GM21528 (cell line): ENCODE results near the gene CLEC2A.
"Not testable (repeated sequence)": the region's sequence is repeated elsewhere in the genome, so short reads cannot be mapped to it uniquely, and the experiment has no call there.

Experiments
- ATAC-seq: cut with Tn5 transposase; IDR thresholded peaks from one replicate; pipeline ENCODE4 v1.9.1; 2021; ENCODE audit warnings: mild to moderate bottlenecking, moderate library complexity; ENCODE audit not compliant: unreplicated experiment, low FRiP score

Gene CLEC2A, protein sequence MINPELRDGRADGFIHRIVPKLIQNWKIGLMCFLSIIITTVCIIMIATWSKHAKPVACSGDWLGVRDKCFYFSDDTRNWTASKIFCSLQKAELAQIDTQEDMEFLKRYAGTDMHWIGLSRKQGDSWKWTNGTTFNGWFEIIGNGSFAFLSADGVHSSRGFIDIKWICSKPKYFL

DNA sequence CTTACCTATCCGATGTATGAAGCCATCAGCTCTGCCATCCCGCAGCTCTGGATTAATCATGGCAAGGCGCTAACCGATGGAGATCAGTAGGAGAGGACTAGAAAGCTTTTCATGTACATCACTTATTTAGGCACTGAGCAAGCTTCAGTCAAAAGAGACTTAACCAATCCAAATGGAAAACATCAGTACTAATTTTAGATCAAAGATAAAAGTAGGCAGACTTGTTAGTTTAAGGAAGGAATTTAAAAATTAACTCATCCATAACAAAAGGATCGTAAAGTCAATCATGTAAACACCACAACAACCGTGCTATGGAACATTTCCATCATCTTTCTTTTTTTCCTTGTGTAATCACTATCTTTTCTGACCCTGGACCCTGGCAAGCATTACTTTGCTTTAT, at the start of gene CLEC2A:
TSS of gene CLEC2A (minus strand) at position 101 of the 400 bp plus-strand sequence. CDS start at position 60, 41 bp downstream.
- no peak for ATAC-seq

DNA sequence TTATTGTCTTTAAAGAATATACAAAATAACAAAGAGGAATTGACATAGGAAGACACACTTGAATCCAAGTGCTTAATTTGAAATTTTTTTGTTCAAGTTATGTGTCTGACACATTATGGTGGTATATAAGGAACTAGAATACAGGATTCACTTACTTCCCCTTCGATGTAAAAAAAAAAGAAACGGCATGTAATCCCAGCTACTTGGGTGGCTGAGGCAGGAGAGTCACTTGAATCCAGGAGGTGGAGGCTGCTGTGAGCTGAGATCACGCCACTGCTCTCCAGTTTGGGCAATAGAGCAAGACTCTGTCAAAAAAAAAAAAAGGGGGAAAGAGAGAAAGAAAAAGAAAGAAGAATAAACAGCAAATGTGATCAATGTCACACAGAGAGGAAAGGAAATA, 48.0 kb upstream of the CLEC2A start:
- no peak for ATAC-seq

DNA sequence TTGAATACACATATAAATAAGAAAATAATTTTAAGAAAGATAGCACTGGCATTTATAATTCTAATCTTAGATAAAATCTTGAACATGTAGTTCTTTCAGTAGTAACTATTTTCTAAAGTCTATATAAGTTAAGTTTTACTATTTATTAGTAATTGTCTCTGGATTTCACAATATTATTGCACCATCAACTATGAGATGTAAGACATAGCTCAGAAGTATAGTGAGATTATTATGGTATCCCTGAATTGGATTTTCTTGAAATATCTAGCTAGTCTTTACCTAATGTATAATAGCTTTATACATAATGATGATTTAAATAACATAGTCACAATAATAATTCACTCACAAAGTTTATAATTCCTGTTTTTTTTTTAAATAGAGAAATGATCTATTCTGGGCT, 45.7 kb upstream of the CLEC2A start:
- ATAC-seq = no peak

DNA sequence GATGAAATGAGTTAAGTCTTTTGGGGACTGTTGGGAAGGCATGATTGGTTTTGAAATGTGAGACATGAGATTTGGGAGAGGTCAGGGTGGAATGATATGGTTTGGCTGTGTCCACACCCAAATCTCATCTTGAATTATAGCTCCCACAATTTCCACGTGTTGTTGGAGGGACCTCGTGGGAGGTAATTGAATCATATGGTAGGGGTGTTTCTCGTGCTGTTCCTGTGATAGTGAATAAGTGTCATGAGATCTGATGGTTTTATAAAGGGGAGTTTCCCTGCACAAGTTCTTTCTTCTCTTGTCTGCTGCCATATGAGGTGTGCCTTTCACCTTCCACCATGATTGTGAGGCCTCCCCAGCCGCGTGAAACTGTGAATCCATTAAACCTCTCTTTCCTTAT, 44.5 kb upstream of the CLEC2A start:
- not testable (repeated sequence) for ATAC-seq

DNA sequence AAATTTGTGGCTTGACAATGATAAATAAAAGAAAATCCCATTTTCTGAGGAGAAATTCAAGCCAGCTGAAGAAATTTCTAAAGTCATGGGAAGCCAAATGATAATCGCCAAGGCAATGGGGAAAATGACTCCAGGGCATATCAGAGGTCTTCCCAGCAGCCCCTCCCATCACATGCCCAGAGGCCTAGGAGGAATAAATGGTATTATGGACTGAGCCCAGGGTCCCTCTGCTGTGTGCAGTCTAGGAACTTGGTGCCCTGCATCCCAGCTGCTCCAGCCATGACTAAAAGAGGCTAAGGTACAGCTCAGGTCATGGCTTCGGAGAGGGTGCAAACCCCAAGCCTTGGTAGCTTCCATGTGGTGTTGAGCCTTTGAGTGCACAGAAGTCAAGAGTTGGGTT, 43.4 kb upstream of the CLEC2A start:
- no peak for ATAC-seq

DNA sequence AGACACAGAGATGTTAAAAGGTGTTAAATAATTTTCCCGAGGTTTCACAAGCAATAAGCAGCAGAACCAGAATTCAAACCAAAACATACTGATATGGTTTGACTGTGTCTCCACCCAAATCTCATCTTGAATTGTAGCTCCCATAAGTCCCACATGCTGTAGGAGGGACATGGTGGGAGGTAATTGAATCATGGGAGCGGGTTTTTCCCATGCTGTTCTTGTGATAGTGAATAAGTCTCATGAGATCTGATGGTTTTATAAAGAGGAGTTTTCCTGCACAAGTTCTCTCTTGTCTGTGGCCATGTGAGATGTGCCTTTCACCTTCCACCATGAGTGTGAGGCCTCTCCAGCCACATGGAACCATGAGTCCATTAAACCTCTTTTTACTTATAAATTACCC, 42.6 kb upstream of the CLEC2A start:
- not testable (repeated sequence) for ATAC-seq

DNA sequence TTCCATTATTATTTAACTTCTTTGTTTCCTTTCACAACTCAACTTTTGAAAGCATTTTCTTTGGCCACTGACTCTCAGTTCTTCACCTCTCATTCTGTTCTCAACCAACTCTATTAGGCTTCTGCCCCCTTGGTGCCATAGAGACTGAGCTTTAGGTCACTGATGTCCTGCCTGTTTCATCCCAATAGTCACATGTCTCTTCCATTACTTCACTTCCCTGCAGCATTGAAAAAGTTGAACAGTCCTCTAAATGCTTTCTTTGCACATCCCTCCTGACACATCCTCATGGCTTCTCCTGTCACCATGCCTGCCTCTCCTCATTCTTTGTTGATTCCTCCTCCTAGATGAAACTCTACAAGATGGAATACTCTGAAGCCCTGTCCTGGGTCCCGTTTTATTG, 41.8 kb upstream of the CLEC2A start:
- ATAC-seq = no peak

DNA sequence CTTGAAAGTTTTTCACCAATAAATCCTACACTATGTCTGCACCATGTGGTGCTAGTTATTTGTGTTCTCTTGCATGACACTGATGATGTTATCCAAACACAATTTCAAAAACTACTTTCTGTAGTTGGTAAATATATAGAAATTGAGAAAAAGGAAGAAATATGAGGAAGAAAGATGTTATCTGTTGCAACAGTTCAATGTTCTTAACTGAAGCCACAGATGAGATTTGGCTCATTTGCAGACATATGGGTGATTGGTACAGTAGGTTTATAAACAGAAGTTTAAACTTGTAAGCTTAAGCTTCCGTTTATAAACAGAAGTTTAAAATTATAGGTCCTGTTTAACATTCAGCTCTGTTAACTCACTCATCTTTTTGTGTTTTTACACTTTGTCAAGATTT, 39.0 kb upstream of the CLEC2A start, which contains the start of gene CLEC12A:
TSS of gene CLEC12A (plus strand) at position 229 of the 400 bp plus-strand sequence. CDS start 188 bp downstream, outside the sequence.
- ATAC-seq = no peak

DNA sequence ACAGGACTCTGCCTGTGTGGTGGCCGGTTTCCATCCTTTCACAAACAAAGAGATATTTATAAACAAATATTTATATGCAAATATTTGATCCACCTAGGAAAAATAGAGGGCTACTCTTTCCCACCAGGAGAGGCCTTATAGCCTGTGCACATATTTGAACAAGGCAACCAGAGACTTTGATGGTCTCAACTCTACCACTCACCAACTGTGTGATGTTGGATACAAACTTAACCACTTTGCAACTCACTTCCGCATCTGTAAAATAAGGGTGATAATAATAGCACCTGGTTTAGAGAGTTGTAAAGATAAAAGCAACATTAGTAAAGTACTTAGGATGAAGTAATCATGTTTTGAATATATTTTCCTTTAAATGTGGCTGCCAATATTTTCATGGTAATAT, 37.5 kb upstream of the CLEC2A start:
- no peak for ATAC-seq

DNA sequence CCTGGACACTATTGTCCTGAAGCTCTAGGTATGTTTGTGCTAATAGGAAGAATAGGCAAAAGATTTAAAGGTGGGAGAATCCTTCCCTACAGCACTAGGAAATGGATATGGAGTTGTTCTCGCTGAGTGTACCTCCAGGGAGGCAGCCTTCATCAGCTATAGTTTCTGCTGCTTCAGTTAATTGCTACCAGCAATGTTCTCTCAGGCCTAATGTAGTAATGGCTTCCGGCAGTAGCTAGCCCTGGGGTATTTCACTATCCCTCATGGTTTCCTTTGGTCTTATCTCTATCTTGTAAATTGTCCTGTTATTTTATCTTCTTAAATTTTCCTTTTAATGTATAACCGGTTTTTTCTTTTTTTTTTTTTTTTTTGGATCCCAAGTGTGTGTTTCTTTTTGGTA, 29.7 kb upstream of the CLEC2A start:
- no peak for ATAC-seq

DNA sequence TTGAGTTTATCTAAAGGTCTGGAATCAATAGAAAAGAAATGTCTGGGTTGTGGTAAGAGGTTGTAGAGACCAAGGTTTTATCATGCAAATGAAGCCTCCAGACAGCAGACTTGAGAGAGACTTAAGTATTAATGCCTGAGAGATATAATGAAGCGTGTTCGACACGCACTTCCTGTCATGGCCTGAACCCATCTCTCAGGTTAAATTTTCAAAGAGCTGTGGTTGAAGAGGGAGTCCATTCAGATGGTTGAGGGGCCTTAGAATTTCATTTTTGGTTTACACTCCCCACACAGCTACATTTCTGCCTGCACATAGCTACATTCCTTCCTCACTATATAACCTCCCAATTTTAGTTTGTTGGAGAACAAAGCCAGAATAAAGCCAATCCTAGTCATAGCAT, 28.9 kb upstream of the CLEC2A start:
- peak; percentile 74 for ATAC-seq

DNA sequence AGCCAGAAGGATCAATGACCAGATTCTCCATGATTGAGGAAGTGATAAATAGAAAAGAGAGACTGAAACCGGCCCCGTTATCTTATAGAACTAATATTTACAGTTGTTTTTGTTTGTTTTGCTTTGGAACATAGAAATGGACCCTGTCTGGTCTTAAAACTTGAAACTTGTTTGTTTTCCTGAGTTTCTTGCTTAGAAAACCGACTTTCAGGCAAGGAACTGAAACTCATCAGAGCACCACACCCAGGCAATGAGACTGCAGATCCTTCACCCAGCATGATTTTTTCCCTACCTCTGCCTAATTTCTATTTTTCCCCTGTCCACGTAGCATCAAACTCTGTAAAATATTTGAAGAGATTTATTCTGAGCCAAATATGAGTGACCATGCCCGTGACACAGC, 28.4 kb upstream of the CLEC2A start:
- ATAC-seq = no peak

DNA sequence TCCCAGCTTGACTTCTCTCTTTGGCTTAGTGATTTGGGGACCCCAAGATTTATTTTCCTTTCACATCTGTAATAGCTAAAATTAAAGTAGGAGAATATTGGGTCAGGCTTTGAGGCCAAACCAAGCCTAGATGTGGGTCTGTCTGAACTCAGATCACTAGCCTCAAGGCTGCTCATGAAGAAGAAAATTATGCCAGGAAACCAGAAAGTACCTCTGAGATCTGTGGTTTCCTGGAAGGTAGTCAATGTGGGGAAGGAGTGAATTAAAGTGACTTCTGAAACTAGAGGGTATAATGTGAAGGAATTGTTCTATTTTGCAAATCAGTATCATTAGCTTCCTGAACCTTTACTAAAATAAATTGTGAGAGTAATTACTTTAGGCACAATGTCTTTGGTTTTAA, 25.7 kb upstream of the CLEC2A start:
- no peak for ATAC-seq

DNA sequence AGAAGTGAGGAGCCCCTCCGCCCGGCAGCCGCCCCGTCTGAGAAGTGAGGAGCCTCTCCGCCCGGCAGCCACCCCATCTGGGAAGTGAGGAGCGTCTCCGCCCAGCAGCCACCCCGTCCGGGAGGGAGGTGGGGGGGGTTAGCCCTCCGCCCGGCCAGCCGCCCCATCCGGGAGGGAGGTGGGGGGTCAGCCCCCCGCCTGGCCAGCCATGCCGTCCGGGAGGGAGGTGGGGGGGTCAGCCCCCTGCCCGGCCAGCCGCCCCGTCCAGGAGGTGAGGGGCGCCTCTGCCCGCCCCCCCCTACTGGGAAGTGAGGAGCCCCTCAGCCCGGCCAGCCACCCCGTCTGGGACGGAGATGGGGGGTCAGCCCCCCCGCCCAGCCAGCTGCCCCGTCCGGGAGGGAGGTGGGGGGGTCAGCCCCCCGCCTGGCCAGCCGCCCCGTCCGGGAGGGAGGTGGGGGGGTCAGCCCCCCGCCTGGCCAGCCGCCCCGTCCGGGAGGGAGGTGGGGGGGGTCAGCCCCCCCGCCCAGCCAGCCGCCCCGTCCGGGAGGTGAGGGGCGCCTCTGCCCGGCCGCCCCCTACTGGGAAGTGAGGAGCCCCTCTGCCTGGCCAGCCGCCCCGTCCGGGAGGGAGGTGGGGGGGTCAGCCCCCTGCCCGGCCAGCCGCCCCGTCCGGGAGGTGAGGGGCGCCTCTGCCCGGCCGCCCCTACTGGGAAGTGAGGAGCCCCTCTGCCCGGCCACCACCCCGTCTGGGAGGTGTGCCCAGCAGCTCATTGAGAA, 21.0 kb upstream of the CLEC2A start:
- not testable (repeated sequence) for ATAC-seq

DNA sequence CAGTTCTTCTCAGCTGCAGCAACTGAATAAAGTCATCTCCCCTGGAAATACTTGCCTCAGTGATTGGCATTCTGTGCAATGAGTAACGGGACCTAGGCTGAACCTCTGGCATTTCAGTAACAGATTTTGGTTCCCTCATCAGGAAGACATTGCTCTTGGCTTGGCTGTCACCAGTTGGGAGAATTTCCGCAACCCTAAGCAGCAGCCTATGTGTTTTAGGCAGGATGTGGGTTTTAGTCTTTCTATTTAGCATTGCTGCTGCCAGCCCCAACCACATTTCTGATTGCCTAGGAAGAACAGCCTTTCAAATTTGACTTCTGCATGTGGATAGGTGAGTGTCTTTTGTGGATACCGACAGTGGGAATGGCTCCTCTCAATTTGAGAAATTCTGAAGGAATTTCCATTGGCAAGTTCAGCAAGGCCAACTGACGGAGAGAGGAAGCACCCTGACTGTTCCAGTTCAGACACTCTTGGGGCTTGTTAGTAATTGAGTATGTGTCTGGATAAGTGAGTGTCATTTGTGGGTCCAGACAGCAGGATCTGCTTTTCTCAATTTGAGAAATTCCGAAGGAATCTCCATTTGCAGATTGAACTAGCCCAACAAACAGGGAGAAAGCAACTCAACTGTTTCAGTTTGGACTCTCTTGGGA, 19.0 kb upstream of the CLEC2A start:
- ATAC-seq = no peak

DNA sequence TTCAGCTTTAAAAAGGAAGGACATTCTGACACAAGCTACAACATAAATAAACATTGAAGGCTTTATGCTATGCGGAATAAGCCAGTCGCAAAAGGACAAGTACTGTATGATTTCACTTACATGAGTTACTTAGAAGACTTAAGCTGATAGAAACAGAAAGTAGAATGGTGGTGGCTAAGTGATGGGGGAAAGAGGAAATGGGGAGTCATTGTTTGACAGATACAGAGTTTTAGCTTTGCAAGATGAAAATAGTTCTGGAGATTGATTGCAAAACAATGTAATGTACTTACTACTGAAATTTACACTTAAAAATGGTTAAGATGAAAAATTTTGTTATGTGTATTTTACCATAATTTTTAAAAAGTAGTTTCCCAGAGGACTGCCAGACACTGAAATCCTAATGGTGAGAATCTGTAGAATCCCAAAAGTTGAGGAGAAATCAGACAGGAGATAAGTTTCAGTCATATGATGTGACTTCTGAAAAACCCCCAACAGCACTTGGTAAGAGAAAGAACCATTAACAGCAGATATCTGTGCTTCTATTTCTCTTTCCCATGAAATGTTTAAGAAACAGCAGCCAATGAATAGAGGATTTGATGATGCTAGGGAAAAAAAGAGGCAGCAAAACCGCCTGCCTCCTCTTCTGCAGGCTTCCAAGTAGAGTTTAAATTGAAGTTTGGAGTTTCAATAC, 16.6 kb upstream of the CLEC2A start:
- peak; percentile 94 for ATAC-seq

DNA sequence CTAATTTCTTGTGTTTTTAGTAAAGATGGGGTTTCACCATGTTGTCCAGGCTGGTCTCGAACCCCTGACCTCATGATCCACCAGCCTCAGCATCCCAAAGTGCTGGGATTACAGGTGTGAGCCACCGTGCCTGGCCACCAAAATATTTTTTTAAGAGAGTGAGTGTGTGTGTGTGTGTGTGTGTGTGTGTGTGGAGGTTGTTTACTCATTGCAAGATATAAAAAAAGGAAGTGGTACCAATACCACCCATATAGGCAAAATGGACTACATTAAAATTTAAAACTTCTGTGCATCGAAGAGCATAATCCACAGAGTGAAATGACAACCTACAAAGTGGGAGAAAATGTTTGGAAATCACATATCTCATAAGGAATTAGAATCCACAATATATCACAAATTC, 15.5 kb upstream of the CLEC2A start:
- ATAC-seq = no peak

DNA sequence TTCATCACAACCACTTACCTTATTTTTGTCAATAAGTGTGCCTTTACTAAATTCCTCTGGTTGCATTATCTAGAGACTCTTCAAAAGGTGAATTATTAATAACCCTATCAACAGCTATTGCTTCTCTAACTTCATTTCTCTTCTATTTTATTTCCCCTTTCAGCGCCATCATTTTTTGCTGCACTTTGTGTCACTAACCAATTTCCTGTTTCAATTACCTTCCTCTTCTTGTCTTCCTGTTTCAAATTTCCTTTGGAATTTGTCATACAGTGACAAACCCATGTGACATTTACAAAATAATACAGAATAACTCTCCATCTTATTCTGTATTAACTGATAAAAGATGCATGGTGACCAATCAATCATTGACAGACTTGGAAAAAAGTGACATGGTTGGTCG, 12.2 kb upstream of the CLEC2A start:
- no peak for ATAC-seq

DNA sequence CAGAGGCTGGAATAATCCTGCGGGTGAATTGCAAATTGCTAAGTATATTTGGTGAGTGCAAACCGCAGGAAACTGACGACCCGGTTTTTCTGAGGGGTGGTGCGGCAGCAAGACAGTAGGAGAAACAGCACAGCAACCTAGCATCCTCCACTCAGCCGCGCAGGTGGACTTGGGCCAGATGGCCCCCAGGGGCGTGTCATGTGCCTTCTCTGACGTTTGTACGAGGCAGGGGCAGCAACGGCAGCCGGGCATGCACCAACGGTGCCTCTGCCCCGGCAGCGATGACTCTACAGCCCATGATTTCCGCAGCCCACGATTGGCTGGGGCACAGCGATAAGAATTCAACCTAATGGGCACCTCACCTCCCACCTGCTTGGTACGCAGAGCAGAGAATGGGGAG, 11.1 kb upstream of the CLEC2A start:
- ATAC-seq = no peak

DNA sequence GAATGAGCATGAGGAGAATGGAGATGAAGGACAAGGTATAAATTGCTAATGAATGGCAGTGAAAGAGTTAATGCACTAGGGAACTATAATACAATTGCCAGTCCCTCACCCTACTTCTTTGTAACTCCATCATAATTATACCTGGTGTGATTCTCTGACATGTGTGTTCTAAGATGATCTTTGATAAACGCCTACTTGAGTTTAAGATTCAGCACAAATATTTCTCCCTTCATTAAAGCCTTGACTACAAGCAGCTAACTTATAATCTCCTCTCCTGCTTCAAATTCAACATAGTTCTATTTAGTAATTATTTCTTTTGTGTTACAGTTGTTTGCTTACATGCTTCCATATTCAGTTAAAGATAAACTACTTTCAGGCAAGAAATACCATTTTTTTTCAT, 9.7 kb upstream of the CLEC2A start:
- no peak for ATAC-seq

DNA sequence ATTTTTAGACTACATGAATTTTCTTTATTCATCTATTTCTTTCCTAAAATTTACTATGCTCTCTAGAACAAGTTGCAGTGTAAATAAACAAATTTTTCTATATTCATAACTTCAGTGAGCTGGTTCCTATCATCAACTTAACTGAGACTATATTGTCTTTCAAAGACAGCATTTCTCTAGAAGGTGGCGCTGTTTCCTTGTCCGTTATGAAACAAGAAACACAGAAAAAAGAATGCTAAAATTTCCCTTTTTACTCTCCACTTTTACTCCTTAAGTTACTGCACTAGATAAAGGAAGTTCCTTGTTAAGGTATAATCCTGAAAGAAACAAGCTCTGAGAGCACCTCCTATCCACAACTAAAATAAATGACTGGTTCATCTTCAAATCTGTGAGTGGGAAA, 8.2 kb upstream of the CLEC2A start:
- no peak for ATAC-seq
